Umbilical cord (tissue), 1 donor: Measurements from ENCODE around the gene THEMIS2. TPM values are rescaled to one million over a fixed set of nuclear protein-coding genes. Genes with fewer than 3 reads are reported as not detected.

Experiments
- total RNA-seq: library from RNA; depleted of rRNA; stranded (reverse); fragments of >200 nt; gene quantifications from one replicate; pipeline ENCODE4 v1.2.3, GENCODE V29; 2014; ENCODE audit warnings: low replicate concordance; ENCODE audit not compliant: insufficient read depth

THEMIS2 gene
- total RNA-seq, 1 donor from 2014 or later, result 13.7 TPM

Other genes starting within 250 kb of the THEMIS2 start
- gene FGR, start 237.4 kb upstream of the THEMIS2 start, total RNA-seq, result 0.96 TPM
- 132 TPM for gene IFI6, start 200.4 kb upstream of the THEMIS2 start, total RNA-seq
- gene FAM76A, start 146.6 kb upstream of the THEMIS2 start, total RNA-seq, result 24.3 TPM
- gene STX12, start 99.3 kb upstream of the THEMIS2 start, total RNA-seq, result 96.8 TPM
- 26.2 TPM for gene PPP1R8, start 41.8 kb upstream of the THEMIS2 start, total RNA-seq
- gene RPA2, start 42.0 kb downstream of the THEMIS2 start, total RNA-seq, result 40.0 TPM
- 1.2 TPM for gene SMPDL3B, start 62.5 kb downstream of the THEMIS2 start, total RNA-seq
- 3.9 TPM for gene XKR8, start 87.4 kb downstream of the THEMIS2 start, total RNA-seq
- gene EYA3, start 216.1 kb downstream of the THEMIS2 start, total RNA-seq, result 7.2 TPM